ENCODE measurements around the gene TRNAU1AP. TPM values are rescaled to one million over a fixed set of nuclear protein-coding genes. Genes with fewer than 3 reads are reported as not detected.

The TRNAU1AP gene
- total and polyA plus RNA-seq, 2 of the 13 experiments (the other 11 are each of a cell fraction or from before 2014, with no cell fraction given), result 29.0 to 42.9 TPM

- TF ChIP-seq MAZ (IDR thresholded peaks at IDR 0.05; ENCODE audit: borderline replicate concordance, low read depth, low read length) (peak; percentile 83), MAZ (CRISPR knock-in tag; IDR thresholded peaks at IDR 0.05; ENCODE audit: low read depth) (peak; percentile 79; the same call in 1 of the 2 replicates), ZBTB20 (CRISPR knock-in tag; IDR thresholded peaks at IDR 0.05; ENCODE audit: borderline replicate concordance, low read depth) (no peak), CERS6 (CRISPR knock-in tag; IDR thresholded peaks at IDR 0.05) (peak; percentile 60; the same call in 1 of the 2 replicates), SMARCE1 (IDR thresholded peaks at IDR 0.05; ENCODE audit: borderline replicate concordance) (no peak), NCOA2 (CRISPR knock-in tag; IDR thresholded peaks at IDR 0.05) (peak; percentile 39; the same call in 1 of the 2 replicates), ATF1 (CRISPR knock-in tag; IDR thresholded peaks at IDR 0.05) (peak; percentile 66), NR1H2 (CRISPR knock-in tag; IDR thresholded peaks at IDR 0.05; ENCODE audit: borderline replicate concordance, low read depth) (peak; percentile 79; the same call in 1 of the 2 replicates), ZNF331 (CRISPR knock-in tag; IDR thresholded peaks at IDR 0.05) (peak; percentile 82), FOXC1 (CRISPR knock-in tag; IDR thresholded peaks at IDR 0.05; ENCODE audit: borderline replicate concordance) (peak; percentile 93; the same call in 1 of the 2 replicates), TFE3 (CRISPR knock-in tag; IDR thresholded peaks at IDR 0.05) (peak; percentile 38; the same call in 1 of the 2 replicates), YEATS2 (CRISPR knock-in tag; IDR thresholded peaks at IDR 0.05; ENCODE audit: borderline replicate concordance) (peak; percentile 98), ZNF382 (CRISPR knock-in tag; IDR thresholded peaks at IDR 0.05; ENCODE audit: borderline replicate concordance) (no peak), SPEN (CRISPR knock-in tag; IDR thresholded peaks at IDR 0.05; ENCODE audit: low read depth) (peak; percentile 88), ETV6 (CRISPR knock-in tag; conservative IDR thresholded peaks at IDR 0.05) (peak; percentile 85; the same call in 1 of the 2 replicates), ZBTB4 (CRISPR knock-in tag; IDR thresholded peaks at IDR 0.05; ENCODE audit: borderline replicate concordance) (0 out of 2 replicates have a peak, but pooled peaks have one; percentile 82), CAMTA2 (CRISPR knock-in tag; IDR thresholded peaks at IDR 0.05; ENCODE audit: borderline replicate concordance) (peak; percentile 70; the same call in 1 of the 2 replicates), KLF11 (CRISPR knock-in tag; IDR thresholded peaks at IDR 0.05) (peak; percentile 78; the same call in 1 of the 2 replicates), ZNF770 (CRISPR knock-in tag; IDR thresholded peaks at IDR 0.05) (peak; percentile 74), SMC3 (IDR thresholded peaks at IDR 0.05; ENCODE audit: low read length) (no peak), FLYWCH1 (CRISPR knock-in tag; IDR thresholded peaks at IDR 0.05) (no peak), ZFP36 (IDR thresholded peaks at IDR 0.05; ENCODE audit: borderline replicate concordance, low read depth, low read length, partially characterized antibody) (no peak)
Observed at GRCh38 chr1:28581531-28582247, 28.8 kb downstream of the TRNAU1AP start (continued).
